NCI-H1436 treated with DMSO at 0.1 percent for 48 hours (cell line): ENCODE results near the gene HGD.
"Not testable (repeated sequence)": the region's sequence is repeated elsewhere in the genome, so short reads cannot be mapped to it uniquely, and the experiment has no call there.

ENCODE experiments used
- DNase-seq: peaks from one replicate; lab custom pipeline; 2025; lab: John Stamatoyannopoulos, UW

HGD gene

GRCh38 chr3:120678984-120679383, 3.1 kb downstream of the HGD start:
- no peak for DNase-seq

- DNase-seq, result no peak
Measured at GRCh38 chr3:120678331-120678947, 3.6 kb downstream of the HGD start.

GRCh38 chr3:120677193-120677592, 4.8 kb downstream of the HGD start:
- DNase-seq, result not testable (repeated sequence)

- no peak for DNase-seq
Measured at GRCh38 chr3:120673116-120673515, 8.9 kb downstream of the HGD start.

GRCh38 chr3:120670576-120670975, 11.5 kb downstream of the HGD start:
- DNase-seq, result no peak

GRCh38 chr3:120664926-120665325, 17.1 kb downstream of the HGD start:
- no peak for DNase-seq

- DNase-seq, result no peak
Measured at GRCh38 chr3:120661945-120662344, 20.1 kb downstream of the HGD start.

GRCh38 chr3:120661106-120661905, 20.7 kb downstream of the HGD start:
- no peak for DNase-seq

- DNase-seq, result no peak
Measured at GRCh38 chr3:120659834-120660233, 22.2 kb downstream of the HGD start.

- DNase-seq, result no peak
Measured at GRCh38 chr3:120659285-120659684, 22.8 kb downstream of the HGD start.

GRCh38 chr3:120652896-120653545, 29.0 kb downstream of the HGD start:
- no peak for DNase-seq

GRCh38 chr3:120652281-120652680, 29.8 kb downstream of the HGD start:
- no peak for DNase-seq

- no peak for DNase-seq
Measured at GRCh38 chr3:120650311-120650710, 31.7 kb downstream of the HGD start.

- no peak for DNase-seq
Measured at GRCh38 chr3:120649830-120650233, 32.2 kb downstream of the HGD start.

- no peak for DNase-seq
Measured at GRCh38 chr3:120648290-120648689, 33.7 kb downstream of the HGD start.

- DNase-seq, result no peak
Measured at GRCh38 chr3:120646771-120647432, 35.1 kb downstream of the HGD start.

GRCh38 chr3:120645083-120645845, 36.8 kb downstream of the HGD start:
- DNase-seq, result no peak

- no peak for DNase-seq
Measured at GRCh38 chr3:120642368-120642948, 39.6 kb downstream of the HGD start.

- no peak for DNase-seq
Measured at GRCh38 chr3:120641696-120642246, 40.3 kb downstream of the HGD start.

- no peak for DNase-seq
Measured at GRCh38 chr3:120640231-120640630, 41.8 kb downstream of the HGD start.

GRCh38 chr3:120638820-120639219, 43.2 kb downstream of the HGD start:
- not testable (repeated sequence) for DNase-seq
